Keratinocyte (primary cell): ENCODE data around the gene FBN2.

Source experiments
- EZH2 ChIP-seq: IDR thresholded peaks from one replicate; pipeline ENCODE4 v1.6.1; 2012; ENCODE audit warnings: inconsistent platforms, mild to moderate bottlenecking, low read length, moderate library complexity
- TF ChIP-seq, protein P1 (sequence below), 3 experiments: IDR thresholded peaks in 1 of 3; conservative IDR thresholded peaks in 1 of 3; optimal IDR thresholded peaks in 1 of 3; 2 replicates in 2 of 3; 3 replicates in 1 of 3; pipeline versions ENCODE3 to v1.5.1; 2011; ENCODE audit warnings: low read length in 3 of 3, mild to moderate bottlenecking in 3 of 3, moderate library complexity in 2 of 3, control low read depth in 1 of 3, inconsistent platforms in 1 of 3; ENCODE audit not compliant: insufficient read depth in 2 of 3; ENCODE audit errors: extremely low read depth in 1 of 3

- TF ChIP-seq, protein P1, sequence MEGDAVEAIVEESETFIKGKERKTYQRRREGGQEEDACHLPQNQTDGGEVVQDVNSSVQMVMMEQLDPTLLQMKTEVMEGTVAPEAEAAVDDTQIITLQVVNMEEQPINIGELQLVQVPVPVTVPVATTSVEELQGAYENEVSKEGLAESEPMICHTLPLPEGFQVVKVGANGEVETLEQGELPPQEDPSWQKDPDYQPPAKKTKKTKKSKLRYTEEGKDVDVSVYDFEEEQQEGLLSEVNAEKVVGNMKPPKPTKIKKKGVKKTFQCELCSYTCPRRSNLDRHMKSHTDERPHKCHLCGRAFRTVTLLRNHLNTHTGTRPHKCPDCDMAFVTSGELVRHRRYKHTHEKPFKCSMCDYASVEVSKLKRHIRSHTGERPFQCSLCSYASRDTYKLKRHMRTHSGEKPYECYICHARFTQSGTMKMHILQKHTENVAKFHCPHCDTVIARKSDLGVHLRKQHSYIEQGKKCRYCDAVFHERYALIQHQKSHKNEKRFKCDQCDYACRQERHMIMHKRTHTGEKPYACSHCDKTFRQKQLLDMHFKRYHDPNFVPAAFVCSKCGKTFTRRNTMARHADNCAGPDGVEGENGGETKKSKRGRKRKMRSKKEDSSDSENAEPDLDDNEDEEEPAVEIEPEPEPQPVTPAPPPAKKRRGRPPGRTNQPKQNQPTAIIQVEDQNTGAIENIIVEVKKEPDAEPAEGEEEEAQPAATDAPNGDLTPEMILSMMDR (optimal IDR thresholded peaks at IDR 0.05 in 1 of 3, IDR thresholded peaks at IDR 0.05 in 1 of 3, conservative IDR thresholded peaks at IDR 0.05 in 1 of 3; ENCODE audit: extremely low read depth in 1 of 3, insufficient read depth in 2 of 3, low read length in 3 of 3) = no peak
- TF ChIP-seq EZH2 = no peak
Measured at GRCh38 chr5:128539038-128539429, 989 bp upstream of the FBN2 start.
